ENCODE results near the gene PACRG.

PACRG gene

GRCh38 chr6:163123098-163123497 lies 395.3 kb downstream of the PACRG start:
- FAIRE-seq = no peak

DNA sequence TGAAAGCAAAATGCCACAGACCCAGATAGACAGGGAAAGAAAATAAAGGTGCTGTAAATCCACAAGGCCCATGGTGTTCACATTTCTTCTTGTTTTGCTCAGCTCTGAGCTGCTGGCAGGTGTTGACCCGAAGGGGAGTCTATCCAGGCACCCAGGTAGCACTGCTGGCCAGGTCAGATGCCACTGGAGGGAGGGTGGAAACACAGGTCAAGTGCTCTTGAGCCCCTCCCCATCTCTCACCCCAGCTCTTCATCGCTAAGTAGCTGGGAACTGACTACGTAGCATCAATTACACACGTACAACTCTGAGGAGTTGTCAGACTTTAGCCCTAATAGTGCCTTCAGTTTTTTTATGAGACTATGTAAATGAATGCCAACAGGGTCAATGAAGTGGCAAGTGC lies 399.0 kb downstream of the PACRG start:
- FAIRE-seq (no peak), DNase-seq (ENCODE audit: insufficient read length, low spot score) (no peak)

More at GRCh38 chr6:163123098-163123497, 395.3 kb downstream of the PACRG start:
- DNase-seq (ENCODE audit: insufficient read length, low spot score) = no peak

DNA sequence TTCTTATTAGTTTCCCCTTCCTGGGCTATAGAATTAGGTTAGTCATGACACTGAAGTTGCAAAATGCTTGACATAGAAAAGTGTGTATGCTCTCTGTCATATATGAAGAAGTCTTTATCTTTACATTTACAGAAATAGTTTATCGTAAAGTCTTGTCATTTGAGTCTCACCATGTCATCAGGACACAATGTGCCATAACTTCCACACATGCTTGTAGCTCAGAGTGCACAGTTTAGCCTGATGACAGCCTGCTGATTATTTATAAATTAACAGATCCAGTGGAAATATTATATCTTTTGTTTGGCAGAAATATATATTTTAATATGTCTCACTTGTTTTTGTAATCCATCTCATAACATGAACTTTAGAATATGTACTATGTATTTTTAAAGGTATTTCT lies 399.8 kb downstream of the PACRG start:
- FAIRE-seq (no peak), DNase-seq (ENCODE audit: insufficient read length, low spot score) (no peak)

DNA sequence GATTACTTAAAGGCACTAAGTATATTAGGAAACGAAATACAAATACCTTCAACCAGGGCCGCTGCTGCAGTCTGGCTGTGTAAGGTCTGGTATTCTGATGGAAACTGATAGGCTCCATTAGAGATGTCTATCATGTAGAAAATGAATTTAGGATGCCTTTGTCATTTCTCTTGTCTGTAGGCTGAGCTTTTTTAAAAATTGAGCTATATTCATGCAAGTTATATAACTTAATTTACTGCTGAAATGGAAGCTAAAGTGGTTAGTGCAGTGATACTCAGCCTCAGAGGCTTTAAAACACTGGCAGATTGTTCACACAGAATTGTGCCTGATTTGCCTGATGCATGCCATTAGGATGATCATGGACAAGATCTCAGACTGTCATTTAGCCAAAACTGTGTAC lies 400.6 kb downstream of the PACRG start:
- no peak for DNase-seq (ENCODE audit: insufficient read length, low spot score)
- no peak for FAIRE-seq

DNA sequence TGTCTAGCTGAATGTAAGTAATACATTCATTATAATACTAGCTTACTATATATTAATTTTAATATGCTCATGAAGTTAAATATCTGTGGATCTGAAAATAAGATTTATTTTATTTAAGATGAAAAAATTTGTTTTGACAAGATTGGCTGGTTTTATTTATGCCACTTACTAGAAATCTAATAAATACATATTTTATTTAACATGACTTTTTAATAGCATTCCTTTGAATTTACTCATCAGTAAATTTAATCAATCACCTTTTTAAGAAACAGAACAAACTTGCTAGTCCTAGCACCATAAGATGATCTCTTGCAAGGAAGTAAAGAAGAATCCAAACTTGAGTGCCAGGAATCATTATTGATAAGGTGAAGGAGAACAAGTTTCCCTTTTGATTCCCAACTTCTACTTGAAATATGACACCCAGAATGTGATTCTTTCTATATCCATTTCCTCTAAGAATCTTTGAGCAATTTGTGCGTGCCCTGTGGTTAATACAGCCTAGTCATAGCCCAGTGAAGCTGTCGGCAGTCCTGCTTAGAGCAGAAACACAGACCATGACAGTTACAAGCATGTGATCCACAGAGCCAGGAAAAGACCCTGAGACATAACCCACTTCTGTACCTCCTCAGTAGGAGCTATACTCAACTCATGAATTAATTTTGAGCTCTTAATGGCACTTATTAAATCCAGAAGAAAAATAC lies 404.4 kb downstream of the PACRG start:
- FAIRE-seq = no peak
- no peak for DNase-seq (ENCODE audit: insufficient read length, low spot score)

GRCh38 chr6:163133017-163133416 lies 405.2 kb downstream of the PACRG start:
- FAIRE-seq (no peak), DNase-seq (ENCODE audit: insufficient read length, low spot score) (no peak)

- FAIRE-seq (no peak), DNase-seq (ENCODE audit: insufficient read length, low spot score) (no peak)
Observed at GRCh38 chr6:163133691-163134090, 405.9 kb downstream of the PACRG start.

- FAIRE-seq (no peak), DNase-seq (ENCODE audit: insufficient read length, low spot score) (no peak)
Observed at GRCh38 chr6:163136681-163137397, 409.1 kb downstream of the PACRG start.

- FAIRE-seq (no peak), DNase-seq (ENCODE audit: insufficient read length, low spot score) (no peak)
Observed at GRCh38 chr6:163137398-163137881, 409.7 kb downstream of the PACRG start.

DNA sequence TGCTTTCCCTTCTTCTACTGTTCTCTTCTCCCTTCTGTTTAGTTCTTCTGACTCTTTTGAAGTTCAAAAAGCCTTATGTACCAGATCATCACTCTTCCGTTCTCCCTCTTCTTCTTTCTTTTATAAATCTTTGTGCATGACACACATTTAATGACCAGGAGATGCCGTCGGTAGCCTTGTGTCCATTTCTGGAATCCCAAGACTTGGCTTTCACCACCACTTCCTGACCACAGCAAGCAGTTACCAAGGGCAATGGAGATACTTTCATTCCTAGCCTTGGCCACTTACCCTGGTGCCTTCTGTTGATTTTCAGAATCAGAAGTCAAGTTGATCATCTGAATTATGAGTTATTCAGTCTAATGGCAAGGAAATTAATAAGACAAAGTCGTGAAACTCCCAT lies 418.3 kb downstream of the PACRG start:
- no peak for FAIRE-seq

GRCh38 chr6:163147994-163148393 lies 420.2 kb downstream of the PACRG start:
- DNase-seq (ENCODE audit: insufficient read length, low spot score) (no peak), FAIRE-seq (no peak)

More for the DNA sequence above, 418.3 kb downstream of the PACRG start:
- DNase-seq (ENCODE audit: insufficient read length, low spot score) = no peak

DNA sequence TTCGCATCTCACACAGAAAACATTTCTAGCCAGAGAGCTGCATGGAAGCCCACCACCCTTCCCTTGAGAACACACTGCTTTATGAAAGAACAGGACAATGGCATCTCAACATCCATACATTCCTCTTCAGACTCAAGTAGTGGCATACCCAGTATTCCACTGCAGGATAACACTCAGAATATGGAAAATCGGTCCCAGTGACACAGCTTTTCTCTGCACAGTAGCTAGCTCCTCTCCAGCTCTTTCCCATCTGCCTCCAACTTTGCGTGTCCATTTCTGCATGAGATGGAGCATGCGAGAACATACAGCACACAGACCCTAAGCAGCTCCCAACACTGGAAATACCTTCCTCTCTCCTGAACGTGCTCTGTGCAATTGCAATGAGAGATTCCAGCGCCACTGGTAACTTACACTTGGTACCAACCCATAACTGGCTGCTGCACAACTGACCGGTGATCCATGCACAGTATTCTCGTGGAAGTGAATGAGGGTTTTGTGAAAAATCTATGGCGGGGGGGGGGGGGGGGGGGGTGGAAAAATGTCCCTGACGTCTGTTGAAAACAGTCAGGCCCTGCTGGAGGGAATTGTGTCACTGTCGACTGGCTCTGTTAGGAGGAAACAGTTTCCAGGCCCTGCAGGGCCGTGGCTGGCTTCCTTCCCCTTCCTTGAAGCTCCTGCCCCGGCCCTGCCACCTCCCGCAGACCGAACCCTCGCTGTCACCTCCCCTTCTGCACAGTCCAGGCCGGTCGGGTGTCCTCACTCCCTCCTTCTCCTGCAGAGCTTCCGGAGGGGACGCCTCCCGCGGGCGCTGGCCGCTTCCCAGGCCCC lies 420.9 kb downstream of the PACRG start:
- DNase-seq (ENCODE audit: insufficient read length, low spot score) = no peak
- FAIRE-seq = no peak

- no peak for DNase-seq (ENCODE audit: insufficient read length, low spot score)
Observed at GRCh38 chr6:163149279-163149848, 421.6 kb downstream of the PACRG start.

GRCh38 chr6:163151212-163151611 lies 423.4 kb downstream of the PACRG start:
- no peak for DNase-seq (ENCODE audit: insufficient read length, low spot score)
- FAIRE-seq = no peak

More at GRCh38 chr6:163149279-163149848, 421.6 kb downstream of the PACRG start:
- FAIRE-seq = no peak

DNA sequence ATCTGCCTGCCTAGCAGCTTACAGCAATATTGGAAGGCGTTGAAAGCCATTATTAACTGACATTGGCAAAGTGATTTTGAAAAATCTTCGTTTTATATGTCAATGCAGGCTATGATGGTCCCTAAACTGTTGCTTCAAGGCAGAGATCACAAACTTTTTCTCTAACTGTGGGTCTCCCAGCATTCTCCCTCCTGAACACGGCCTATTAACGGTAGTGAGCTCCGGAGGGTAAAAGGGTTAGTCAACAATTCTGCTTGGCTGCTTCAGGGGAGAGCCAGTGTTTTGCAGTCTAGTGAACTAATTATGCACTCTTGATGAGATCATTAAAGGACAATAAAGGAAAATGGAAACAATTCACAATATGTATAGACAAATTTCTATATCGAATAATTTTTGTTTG lies 424.9 kb downstream of the PACRG start:
- DNase-seq (ENCODE audit: insufficient read length, low spot score) (no peak), FAIRE-seq (no peak)

- FAIRE-seq = no peak
- DNase-seq (ENCODE audit: insufficient read length, low spot score) = no peak
Observed at GRCh38 chr6:163159110-163159509, 431.3 kb downstream of the PACRG start.

DNA sequence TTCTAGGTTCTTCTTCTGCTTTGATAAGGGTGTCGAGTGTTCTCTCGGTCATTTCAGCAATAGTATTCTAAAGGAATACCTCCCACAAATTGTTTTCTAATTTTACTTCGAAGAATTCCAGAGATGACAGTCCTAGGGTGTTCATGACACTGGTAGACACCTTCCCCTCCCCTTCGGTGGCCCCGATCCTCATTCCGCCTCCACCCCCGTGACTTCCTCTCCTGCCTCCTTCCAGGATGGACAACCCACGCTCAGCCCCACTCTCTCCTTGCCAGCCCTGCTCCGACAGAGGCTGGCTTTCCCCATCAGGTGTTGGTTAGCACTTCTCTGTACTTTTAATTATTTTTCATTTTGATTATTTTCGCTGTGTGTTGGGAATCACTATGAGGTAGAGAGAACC lies 431.9 kb downstream of the PACRG start:
- DNase-seq (ENCODE audit: insufficient read length, low spot score) = no peak
- no peak for FAIRE-seq

- FAIRE-seq (no peak), DNase-seq (ENCODE audit: insufficient read length, low spot score) (no peak)
Observed at GRCh38 chr6:163162007-163162873, 434.5 kb downstream of the PACRG start.

DNA sequence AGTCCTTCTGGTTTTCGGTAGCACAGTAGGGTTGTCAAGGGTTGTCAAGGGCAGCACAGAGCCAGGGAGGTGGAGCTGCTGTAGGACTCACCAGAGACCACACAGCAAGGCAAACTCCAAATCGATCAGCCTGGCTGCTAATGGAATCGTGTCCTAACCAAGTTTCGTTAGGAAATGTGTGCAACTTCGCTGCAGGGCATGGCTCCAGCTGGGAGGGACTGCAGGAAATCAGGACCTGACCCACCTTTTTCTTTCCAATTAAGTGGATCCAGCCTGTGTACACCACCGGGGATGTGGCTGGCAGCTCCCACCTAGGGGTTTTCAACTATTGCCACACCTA lies 435.1 kb downstream of the PACRG start:
- DNase-seq (ENCODE audit: insufficient read length, low spot score) = no peak
- FAIRE-seq = no peak

Data from HTR-8/SVneo (cell line).